ENCODE measurements around the gene MAGEB4.

The MAGEB4 gene

DNA sequence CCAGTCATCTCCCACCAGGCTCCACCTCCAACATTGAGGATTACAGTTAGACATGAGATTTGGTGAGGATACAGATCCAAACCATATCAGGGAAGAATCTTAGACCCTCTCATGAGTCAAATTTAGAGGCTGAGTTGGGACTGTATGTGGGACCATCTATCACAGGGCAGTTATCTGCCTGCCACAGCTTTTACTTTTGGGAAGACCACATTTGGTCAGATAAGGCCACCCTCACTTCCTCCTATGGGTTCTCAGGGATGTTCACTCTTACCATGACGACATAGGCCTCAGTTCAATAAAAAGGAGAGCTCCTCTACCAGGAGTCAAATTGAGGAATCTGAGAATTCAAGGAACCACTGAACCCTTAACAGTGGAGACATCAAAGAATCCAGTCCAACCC lies 24.3 kb upstream of the MAGEB4 start:
- Histone ChIP-seq H3K4me3 (ENCODE audit: severe bottlenecking) (no peak overlapping the region), H3K4me1 (ENCODE audit: insufficient read depth, poor library complexity, severe bottlenecking) (no peaks in the 10 kb centered on the region), H3K9me3 (ENCODE audit: severe bottlenecking) (no peaks in the 10 kb centered on the region), H3K27me3 (ENCODE audit: insufficient read depth, poor library complexity, severe bottlenecking) (no peaks in the 10 kb centered on the region), H3K27ac (ENCODE audit: poor library complexity, severe bottlenecking) (no peak overlapping the region), H3K36me3 (ENCODE audit: low read depth) (no peaks in the 10 kb centered on the region)
- TF ChIP-seq, protein P1, sequence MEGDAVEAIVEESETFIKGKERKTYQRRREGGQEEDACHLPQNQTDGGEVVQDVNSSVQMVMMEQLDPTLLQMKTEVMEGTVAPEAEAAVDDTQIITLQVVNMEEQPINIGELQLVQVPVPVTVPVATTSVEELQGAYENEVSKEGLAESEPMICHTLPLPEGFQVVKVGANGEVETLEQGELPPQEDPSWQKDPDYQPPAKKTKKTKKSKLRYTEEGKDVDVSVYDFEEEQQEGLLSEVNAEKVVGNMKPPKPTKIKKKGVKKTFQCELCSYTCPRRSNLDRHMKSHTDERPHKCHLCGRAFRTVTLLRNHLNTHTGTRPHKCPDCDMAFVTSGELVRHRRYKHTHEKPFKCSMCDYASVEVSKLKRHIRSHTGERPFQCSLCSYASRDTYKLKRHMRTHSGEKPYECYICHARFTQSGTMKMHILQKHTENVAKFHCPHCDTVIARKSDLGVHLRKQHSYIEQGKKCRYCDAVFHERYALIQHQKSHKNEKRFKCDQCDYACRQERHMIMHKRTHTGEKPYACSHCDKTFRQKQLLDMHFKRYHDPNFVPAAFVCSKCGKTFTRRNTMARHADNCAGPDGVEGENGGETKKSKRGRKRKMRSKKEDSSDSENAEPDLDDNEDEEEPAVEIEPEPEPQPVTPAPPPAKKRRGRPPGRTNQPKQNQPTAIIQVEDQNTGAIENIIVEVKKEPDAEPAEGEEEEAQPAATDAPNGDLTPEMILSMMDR (IDR thresholded peaks at IDR 0.05; ENCODE audit: poor library complexity, severe bottlenecking) = no peak
- ATAC-seq (ENCODE audit: low read depth) (no peak), DNase-seq (ENCODE audit: low spot score) (no peak)

DNA sequence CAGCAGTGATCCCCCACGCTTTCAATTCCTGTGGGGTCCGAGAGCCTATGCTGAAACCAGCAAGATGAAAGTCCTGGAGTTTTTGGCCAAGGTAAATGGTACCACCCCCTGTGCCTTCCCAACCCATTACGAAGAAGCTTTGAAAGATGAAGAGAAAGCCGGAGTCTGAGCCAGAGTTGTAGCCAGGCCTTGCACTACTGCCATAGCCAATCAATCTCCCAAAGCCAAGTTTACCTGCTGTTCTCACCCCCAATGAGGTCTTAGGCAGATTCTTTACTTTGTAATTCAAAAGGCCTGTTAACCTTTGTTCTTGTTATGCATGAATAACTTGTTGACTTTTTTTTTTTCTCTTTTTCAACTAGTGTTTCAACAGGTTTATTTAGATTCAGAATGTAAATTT lies 22.4 kb upstream of the MAGEB4 start:
- DNase-seq (ENCODE audit: low spot score) = no peak

DNA sequence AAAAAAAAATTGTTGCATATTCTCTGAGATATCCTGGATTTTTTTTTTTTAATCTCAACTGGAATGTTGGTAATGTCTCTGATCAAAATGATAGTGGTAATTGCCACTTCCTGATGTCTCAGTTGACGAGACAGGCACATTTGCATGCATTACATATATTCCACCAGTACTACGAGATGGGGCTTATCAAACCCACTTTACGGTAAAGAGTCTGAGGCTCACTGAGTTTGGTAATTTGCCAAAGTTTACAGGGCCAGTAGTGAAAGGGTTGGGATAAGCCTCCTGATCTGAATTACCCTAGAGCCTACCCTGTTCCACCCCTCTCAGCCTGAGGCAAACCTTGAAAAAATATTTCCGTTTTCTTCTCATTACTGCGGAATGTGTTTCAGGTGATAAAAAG lies 21.1 kb upstream of the MAGEB4 start:
- ATAC-seq (ENCODE audit: low read depth) (no peak), DNase-seq (ENCODE audit: low spot score) (no peak)
- H3K4me3 ChIP-seq (ENCODE audit: severe bottlenecking) = no peak overlapping the region
- TF ChIP-seq, protein P1 (IDR thresholded peaks at IDR 0.05; ENCODE audit: poor library complexity, severe bottlenecking) = no peak
- H3K9me3 ChIP-seq (ENCODE audit: severe bottlenecking) = no peaks in the 10 kb centered on the region
- H3K27ac ChIP-seq (ENCODE audit: poor library complexity, severe bottlenecking) = no peak overlapping the region
- H3K27me3 ChIP-seq (ENCODE audit: insufficient read depth, poor library complexity, severe bottlenecking) = no peaks in the 10 kb centered on the region
- H3K4me1 ChIP-seq (ENCODE audit: insufficient read depth, poor library complexity, severe bottlenecking) = no peaks in the 10 kb centered on the region
- H3K36me3 ChIP-seq (ENCODE audit: low read depth) = no peaks in the 10 kb centered on the region

More for the DNA sequence above, 22.4 kb upstream of the MAGEB4 start:
- H3K4me3 ChIP-seq (ENCODE audit: severe bottlenecking) = no peak overlapping the region
- H3K9me3 ChIP-seq (ENCODE audit: severe bottlenecking) = no peaks in the 10 kb centered on the region
- no peak overlapping the region for H3K27ac ChIP-seq (ENCODE audit: poor library complexity, severe bottlenecking)
- ATAC-seq (ENCODE audit: low read depth) = no peak
- H3K36me3 ChIP-seq (ENCODE audit: low read depth) = no peaks in the 10 kb centered on the region
- TF ChIP-seq, protein P1 (IDR thresholded peaks at IDR 0.05; ENCODE audit: poor library complexity, severe bottlenecking) = no peak
- H3K4me1 ChIP-seq (ENCODE audit: insufficient read depth, poor library complexity, severe bottlenecking) = no peaks in the 10 kb centered on the region
- no peaks in the 10 kb centered on the region for H3K27me3 ChIP-seq (ENCODE audit: insufficient read depth, poor library complexity, severe bottlenecking)

DNA sequence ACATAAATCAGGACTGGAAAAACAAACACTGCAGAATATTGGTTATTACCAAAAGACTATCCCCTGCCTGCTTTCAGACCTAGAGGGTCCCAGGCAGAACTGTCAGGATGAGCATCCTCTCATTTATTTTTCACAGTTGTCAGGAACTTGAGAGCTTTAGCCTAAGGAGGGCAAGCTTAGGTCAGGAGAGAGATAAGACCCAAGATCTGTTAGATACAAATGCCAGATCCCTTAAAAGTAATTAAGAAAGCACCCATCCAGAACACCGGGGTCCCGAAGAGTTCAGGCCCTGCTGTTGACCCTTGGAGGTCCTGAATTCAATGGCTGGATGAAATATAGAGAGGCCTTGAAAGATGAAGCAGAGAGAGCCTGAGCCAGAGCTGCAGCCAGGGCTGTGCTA lies 17.3 kb upstream of the MAGEB4 start:
- H3K27me3 ChIP-seq (ENCODE audit: insufficient read depth, poor library complexity, severe bottlenecking) = no peaks in the 10 kb centered on the region
- no peaks in the 10 kb centered on the region for H3K9me3 ChIP-seq (ENCODE audit: severe bottlenecking)
- H3K4me3 ChIP-seq (ENCODE audit: severe bottlenecking) = no peak overlapping the region
- H3K27ac ChIP-seq (ENCODE audit: poor library complexity, severe bottlenecking) = no peak overlapping the region
- DNase-seq (ENCODE audit: low spot score) (no peak), ATAC-seq (ENCODE audit: low read depth) (no peak)
- no peaks in the 10 kb centered on the region for H3K4me1 ChIP-seq (ENCODE audit: insufficient read depth, poor library complexity, severe bottlenecking)
- H3K36me3 ChIP-seq (ENCODE audit: low read depth) = no peaks in the 10 kb centered on the region
- TF ChIP-seq, protein P1 (IDR thresholded peaks at IDR 0.05; ENCODE audit: poor library complexity, severe bottlenecking) = no peak

DNA sequence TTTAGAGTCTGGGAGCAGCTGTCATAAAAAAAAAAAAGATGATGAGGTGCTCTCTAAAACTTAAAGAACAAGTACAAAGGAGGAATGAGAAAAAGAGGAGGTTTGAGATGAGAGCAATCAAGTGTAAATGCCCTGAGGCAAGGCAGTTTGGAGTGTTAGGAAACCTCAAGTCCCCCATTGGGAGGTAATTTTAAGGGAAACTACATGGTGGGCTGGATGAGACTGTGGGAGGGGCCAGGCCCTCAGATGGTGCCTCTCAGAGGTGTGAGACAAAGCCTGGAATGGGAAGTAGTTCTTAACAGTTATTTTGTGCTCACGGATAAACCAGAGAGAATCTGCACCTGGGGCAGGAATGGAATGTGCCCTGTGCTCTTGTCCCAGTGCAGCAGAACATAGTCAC lies 13.3 kb upstream of the MAGEB4 start:
- TF ChIP-seq, protein P1 (IDR thresholded peaks at IDR 0.05; ENCODE audit: poor library complexity, severe bottlenecking) = no peak

More for the DNA sequence above, 13.3 kb upstream of the MAGEB4 start:
- no peak overlapping the region for H3K4me3 ChIP-seq (ENCODE audit: severe bottlenecking)
- H3K36me3 ChIP-seq (ENCODE audit: low read depth) = no peaks in the 10 kb centered on the region
- H3K4me1 ChIP-seq (ENCODE audit: insufficient read depth, poor library complexity, severe bottlenecking) = no peaks in the 10 kb centered on the region
- no peaks in the 10 kb centered on the region for H3K27me3 ChIP-seq (ENCODE audit: insufficient read depth, poor library complexity, severe bottlenecking)
- ATAC-seq (ENCODE audit: low read depth) (no peak), DNase-seq (ENCODE audit: low spot score) (no peak)
- no peak overlapping the region for H3K27ac ChIP-seq (ENCODE audit: poor library complexity, severe bottlenecking)
- no peaks in the 10 kb centered on the region for H3K9me3 ChIP-seq (ENCODE audit: severe bottlenecking)

All from RWPE2 (cell line).